IPS-18a (cell line): ENCODE measurements around the gene EVX2.

ENCODE experiments used
- H3K27ac ChIP-seq: one replicate; pipeline ENCODE4 v1.5.1; 2013; ENCODE audit warnings: low read length
- H3K27me3 ChIP-seq: one replicate; pipeline ENCODE4 v1.6.1; 2013; ENCODE audit warnings: mild to moderate bottlenecking, low read length; ENCODE audit not compliant: control insufficient read depth, insufficient read depth
- H3K36me3 ChIP-seq: one replicate; pipeline ENCODE4 v1.6.1; 2013; ENCODE audit warnings: low read depth, low read length; ENCODE audit not compliant: control insufficient read depth
- H3K4me1 ChIP-seq: one replicate; pipeline ENCODE4 v1.6.1; 2013; ENCODE audit warnings: low read depth, low read length; ENCODE audit not compliant: control insufficient read depth
- H3K4me3 ChIP-seq: one replicate; pipeline ENCODE4 v1.5.1; 2013; ENCODE audit warnings: low read length
- H3K9ac ChIP-seq: one replicate; pipeline ENCODE4 v1.6.1; 2013; ENCODE audit warnings: mild to moderate bottlenecking, low read length, moderate library complexity
- H3K9me3 ChIP-seq: one replicate; pipeline ENCODE4 v1.6.1; 2013; ENCODE audit warnings: low read depth, low read length; ENCODE audit not compliant: control insufficient read depth

The EVX2 gene

GRCh38 chr2:176103194-176103593 lies 19.4 kb upstream of the EVX2 start:
- H3K4me3 ChIP-seq, result no peak overlapping the region
- H3K27ac ChIP-seq, result no peak overlapping the region
- H3K36me3 ChIP-seq, result no peaks in the 10 kb centered on the region
- peaks cover 12% of the 10 kb centered on the region for H3K4me1 ChIP-seq
- no peaks in the 10 kb centered on the region for H3K9me3 ChIP-seq
- no peak overlapping the region for H3K9ac ChIP-seq
- peaks cover 99% of the 10 kb centered on the region for H3K27me3 ChIP-seq

- Histone ChIP-seq H3K4me3 (no peak overlapping the region), H3K4me1 (peaks cover 17% of the 10 kb centered on the region), H3K9ac (no peak overlapping the region), H3K27ac (no peak overlapping the region), H3K9me3 (no peaks in the 10 kb centered on the region), H3K27me3 (peaks cover 100% of the 10 kb centered on the region), H3K36me3 (no peaks in the 10 kb centered on the region)
These were observed 18.6 kb upstream of the EVX2 start for GRCh38 chr2:176102309-176102866.

GRCh38 chr2:176101842-176102241 lies 18.1 kb upstream of the EVX2 start:
- Histone ChIP-seq H3K27ac (no peak overlapping the region), H3K27me3 (peaks cover 100% of the 10 kb centered on the region), H3K4me3 (no peak overlapping the region)

GRCh38 chr2:176101216-176101830 lies 17.6 kb upstream of the EVX2 start:
- H3K9ac ChIP-seq, result no peak overlapping the region
- H3K27me3 ChIP-seq, result peaks cover 100% of the 10 kb centered on the region
- H3K4me3 ChIP-seq, result no peak overlapping the region
- H3K9me3 ChIP-seq, result no peaks in the 10 kb centered on the region
- no peak overlapping the region for H3K27ac ChIP-seq
- H3K4me1 ChIP-seq, result peaks cover 20% of the 10 kb centered on the region
- no peaks in the 10 kb centered on the region for H3K36me3 ChIP-seq

More at GRCh38 chr2:176101842-176102241, 18.1 kb upstream of the EVX2 start:
- H3K9me3 ChIP-seq, result no peaks in the 10 kb centered on the region
- peaks cover 17% of the 10 kb centered on the region for H3K4me1 ChIP-seq
- H3K36me3 ChIP-seq, result no peaks in the 10 kb centered on the region
- no peak overlapping the region for H3K9ac ChIP-seq

- peaks cover 22% of the 10 kb centered on the region for H3K4me1 ChIP-seq
- no peak overlapping the region for H3K27ac ChIP-seq
- H3K9me3 ChIP-seq, result no peaks in the 10 kb centered on the region
- H3K27me3 ChIP-seq, result peaks cover 100% of the 10 kb centered on the region
- no peaks in the 10 kb centered on the region for H3K36me3 ChIP-seq
- H3K4me3 ChIP-seq, result no peak overlapping the region
- H3K9ac ChIP-seq, result no peak overlapping the region
These were observed 16.9 kb upstream of the EVX2 start for GRCh38 chr2:176100547-176101140.

GRCh38 chr2:176099728-176100546 lies 16.2 kb upstream of the EVX2 start, which contains the start of gene HOXD12:
HOXD12 (plus strand) TSS chr2:176099795; CDS start chr2:176099802, 7 bp downstream.
- Histone ChIP-seq H3K27ac (no peak within 1 kb of the TSS), H3K9me3 (no peaks in the 10 kb centered on the region), H3K4me1 (peaks cover 22% of the 10 kb centered on the region), H3K27me3 (peaks cover 100% of the 10 kb centered on the region), H3K9ac (no peak within 1 kb of the TSS), H3K4me3 (peak within 1 kb of the TSS; percentile 5), H3K36me3 (no peaks in the 10 kb centered on the region)

GRCh38 chr2:176099159-176099727 lies 15.5 kb upstream of the EVX2 start:
- H3K4me3 ChIP-seq, result no peak overlapping the region
- no peaks in the 10 kb centered on the region for H3K9me3 ChIP-seq
- peaks cover 100% of the 10 kb centered on the region for H3K27me3 ChIP-seq
- no peaks in the 10 kb centered on the region for H3K36me3 ChIP-seq
- H3K27ac ChIP-seq, result no peak overlapping the region
- no peak overlapping the region for H3K9ac ChIP-seq
- peaks cover 22% of the 10 kb centered on the region for H3K4me1 ChIP-seq

GRCh38 chr2:176098366-176099158 lies 14.8 kb upstream of the EVX2 start:
- peak overlapping the region; percentile 5 for H3K4me3 ChIP-seq
- no peaks in the 10 kb centered on the region for H3K9me3 ChIP-seq
- peaks cover 17% of the 10 kb centered on the region for H3K4me1 ChIP-seq
- H3K36me3 ChIP-seq, result no peaks in the 10 kb centered on the region
- H3K9ac ChIP-seq, result no peak overlapping the region
- H3K27ac ChIP-seq, result no peak overlapping the region
- peaks cover 100% of the 10 kb centered on the region for H3K27me3 ChIP-seq

- Histone ChIP-seq H3K27ac (no peak overlapping the region), H3K4me3 (peak overlapping the region; percentile 36), H3K27me3 (peaks cover 100% of the 10 kb centered on the region)
These were observed 14.1 kb upstream of the EVX2 start for GRCh38 chr2:176097820-176098365.

GRCh38 chr2:176096986-176097819 lies 13.4 kb upstream of the EVX2 start:
- no peaks in the 10 kb centered on the region for H3K9me3 ChIP-seq
- H3K36me3 ChIP-seq, result no peaks in the 10 kb centered on the region
- H3K4me1 ChIP-seq, result peaks cover 17% of the 10 kb centered on the region
- no peak overlapping the region for H3K27ac ChIP-seq
- peak overlapping the region; percentile 36 for H3K4me3 ChIP-seq
- H3K9ac ChIP-seq, result no peak overlapping the region
- peaks cover 100% of the 10 kb centered on the region for H3K27me3 ChIP-seq

More at GRCh38 chr2:176097820-176098365, 14.1 kb upstream of the EVX2 start:
- Histone ChIP-seq H3K9me3 (no peaks in the 10 kb centered on the region), H3K36me3 (no peaks in the 10 kb centered on the region), H3K4me1 (peaks cover 17% of the 10 kb centered on the region), H3K9ac (no peak overlapping the region)
